ENCODE data around the gene CER1. TPM values are rescaled to one million over a fixed set of nuclear protein-coding genes. Genes with fewer than 3 reads are reported as not detected.

Gene CER1
- total and polyA plus RNA-seq, 9 of the 15 experiments (the other 6 are each of a cell fraction or from before 2014, with no cell fraction given): not detected

DNA sequence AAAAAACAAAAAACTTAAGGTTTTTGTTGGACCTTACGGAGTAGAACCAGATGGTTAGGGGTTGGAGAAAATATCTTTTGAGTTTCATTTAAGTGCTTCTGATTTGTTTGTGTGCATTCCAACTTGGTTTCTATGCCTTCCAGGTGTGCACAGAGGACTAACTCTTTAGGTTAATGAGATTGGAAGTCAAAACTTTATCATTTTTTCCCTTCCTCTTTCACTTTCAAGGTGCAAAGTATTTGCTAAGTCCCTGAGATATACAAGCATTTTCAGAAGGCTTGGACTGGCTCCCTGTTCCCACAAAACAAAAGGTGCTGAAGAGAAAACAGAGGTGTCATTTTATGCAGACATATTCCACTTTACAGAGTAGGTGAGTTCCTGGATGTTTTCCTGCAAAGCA is 30.3 kb upstream of the CER1 start:
- TF ChIP-seq ZNF764 (CRISPR knock-in tag; IDR thresholded peaks at IDR 0.05; ENCODE audit: low read depth): no peak
- TF ChIP-seq SP1 (CRISPR knock-in tag; IDR thresholded peaks at IDR 0.05): no peak
- TF ChIP-seq E2F3 (CRISPR knock-in tag; IDR thresholded peaks at IDR 0.05): no peak
- no peak for TF ChIP-seq ETS2 (tag; IDR thresholded peaks at IDR 0.05; ENCODE audit: borderline replicate concordance, poor library complexity, severe bottlenecking)
- TF ChIP-seq DNMT1 (IDR thresholded peaks at IDR 0.05): no peak
- TF ChIP-seq GTF2E2 (tag; IDR thresholded peaks at IDR 0.05): no peak
- TF ChIP-seq BHLHE40 (IDR thresholded peaks at IDR 0.05; ENCODE audit: low read length): no peak
- TF ChIP-seq HDAC6 (IDR thresholded peaks at IDR 0.05; ENCODE audit: low read depth, low read length): no peak
- TF ChIP-seq MCM5 (IDR thresholded peaks at IDR 0.05; ENCODE audit: low read depth): no peak
- TF ChIP-seq ILK (tag; IDR thresholded peaks at IDR 0.05; ENCODE audit: borderline replicate concordance, low read depth): no peak
- in situ Hi-C loops (cut with MboI): no loop called here

More for the DNA sequence above, 30.3 kb upstream of the CER1 start:
- no peak overlapping the region for H2AFZ ChIP-seq (ENCODE audit: low read depth, low read length)
- POLR2A ChIA-PET: no interaction called here
- 0% methylated on average over 1 of the region's 1 CpG for WGBS (ENCODE audit: insufficient coverage, low coverage, missing lambda C conversion rate)
- CTCF ChIA-PET (ENCODE audit: low intra/inter-chr PET ratio): no interaction called here
- no TSS peak for BruUV-seq (replicated peaks)
- H3K79me2 ChIP-seq (ENCODE audit: control insufficient read depth, insufficient read depth, low read length): no peaks in the 10 kb centered on the region
- FAIRE-seq (no peak), ATAC-seq (no peak), DNase-seq (ENCODE audit: extremely low read depth in 1 of 4, low spot score in 3 of 4) (no peak)
- H3K27me3 ChIP-seq (ENCODE audit: control insufficient read depth in 2 of 2, insufficient read depth in 2 of 2, low read length in 2 of 2): no peaks in the 10 kb centered on the region; a peak in 1 of 5 replicates
- no peak overlapping the region for H3K27ac ChIP-seq (ENCODE audit: extremely low read depth, low read depth, low read length)
- no peaks in the 10 kb centered on the region for H3K4me1 ChIP-seq (replicated peaks in 1 of 2; ENCODE audit: control insufficient read depth in 2 of 2, insufficient read depth in 2 of 2, low read length in 2 of 2)
- no peaks in the 10 kb centered on the region for H3K9me1 ChIP-seq (ENCODE audit: control insufficient read depth, insufficient read depth, low read length)
- no peaks in the 10 kb centered on the region for H3K36me3 ChIP-seq (ENCODE audit: control insufficient read depth, insufficient read depth, low read length)
- H4K20me1 ChIP-seq (replicated peaks; ENCODE audit: control insufficient read depth, insufficient read depth, low read length): no peaks in the 10 kb centered on the region
- no peak overlapping the region for H3K4me2 ChIP-seq (ENCODE audit: insufficient read depth, low read length)
- intact Hi-C loops (cut with micrococcal nuclease): no loop called here
- no peaks in the 10 kb centered on the region for H3K9me3 ChIP-seq (replicated peaks; ENCODE audit: control insufficient read depth, insufficient read depth, low read depth, low read length)
- H3K9ac ChIP-seq (ENCODE audit: insufficient read depth in 1 of 2, low read depth in 2 of 2, low read length in 2 of 2): no peak overlapping the region
- H3K4me3 ChIP-seq: no peak overlapping the region

Measured in K562 (cell line).